Esophagus squamous epithelium (tissue), 5 donors: ENCODE data around the gene TCTN2. TPM values are rescaled to one million over a fixed set of nuclear protein-coding genes. Genes with fewer than 3 reads are reported as not detected.

Source experiments
- DNase-seq: peaks from one replicate; lab custom pipeline; 2025; lab: John Stamatoyannopoulos, UW
- H3K27ac ChIP-seq, 4 donors: fragments of 200-600 bp; sonication (generic); one replicate each; pipeline ENCODE4 v1.5.1; 2016 to 2019; ENCODE audit warnings: mild to moderate bottlenecking in 1 of 4
- H3K27me3 ChIP-seq, 4 donors: fragments of 200-600 bp; sonication (generic); 1 replicate in 3 of 4; 2 replicates in 1 of 4; pipeline versions ENCODE4 v1.5.1 to v1.6.0; 2017 to 2021; ENCODE audit warnings: antibody characterized with exemption in 1 of 4
- H3K36me3 ChIP-seq, 3 donors: fragments of 200-600 bp; sonication (generic); one replicate each; pipeline ENCODE4 v1.5.1; 2016 to 2019
- H3K4me1 ChIP-seq, 3 donors: fragments of 200-600 bp; sonication (generic); one replicate each; pipeline ENCODE4 v1.5.1; 2017 to 2019
- H3K4me3 ChIP-seq, 4 donors: fragments of 200-600 bp; sonication (generic); 1 replicate in 3 of 4; 2 replicates in 1 of 4; pipeline ENCODE4 v1.5.1; 2016 to 2019; ENCODE audit warnings: mild to moderate bottlenecking in 2 of 4, moderate library complexity in 1 of 4
- H3K9me3 ChIP-seq, 3 donors: fragments of 200-600 bp; sonication (generic); one replicate each; pipeline ENCODE4 v1.5.1; 2016 to 2019
- CTCF ChIP-seq, 6 experiments: fragments of 450-650 bp in 4 of 6; fragments of 200-600 bp in 2 of 6; sonication (generic) in 2 of 6; IDR thresholded peaks; one replicate each; pipeline ENCODE4 v1.5.1; 2016 to 2019; ENCODE audit warnings: antibody characterized with exemption in 6 of 6, mild to moderate bottlenecking in 4 of 6, moderate library complexity in 4 of 6
- POLR2A ChIP-seq, 4 donors: fragments of 450-650 bp; IDR thresholded peaks; one replicate each; pipeline ENCODE4 v1.6.1; 2017; ENCODE audit warnings: antibody characterized with exemption in 4 of 4, mild to moderate bottlenecking in 4 of 4, moderate library complexity in 3 of 4
- WGBS, 2 donors: methylation state at CpG; one replicate each; pipeline ENCODE4 v1.1.5; 2018; 5-methylcytosine and 5-hydroxymethylcytosine counted together
- intact Hi-C: fragments of 100-400 bp; cut with DNase I; formaldehyde crosslinking; loops from one replicate; pipeline ENCODE4 v1.15.0; 2022
- total RNA-seq, 4 donors: library from RNA; depleted of rRNA; stranded (reverse); fragments of >200 nt; gene quantifications; one replicate each; pipeline ENCODE4 v1.1.0, GENCODE V29; 2016
- donor health status: DM: yes; HTN: yes; CAD: no.

The TCTN2 gene
- total RNA-seq, 4 donors from 2014 or later, result 3.0 to 5.9 (median 3.2) TPM

- Histone ChIP-seq H3K4me1 (peaks cover 0 to under 1% (median 0%) of the 10 kb centered on the region in 3 donors), H3K27me3 (no peaks in the 10 kb centered on the region), H3K4me3 (no peak overlapping the region), H3K36me3 (peaks cover 0 to 69% (median 0%) of the 10 kb centered on the region in 3 donors), H3K27ac (no peak overlapping the region), H3K9me3 (no peaks in the 10 kb centered on the region)
- intact Hi-C loops, result no loop called here
- WGBS, 2 donors, result 60 to 81% methylated on average over 3 of the region's 3 CpGs
- TF ChIP-seq CTCF (IDR thresholded peaks at IDR 0.05) (no peak), POLR2A (IDR thresholded peaks at IDR 0.05) (no peak)
- no peak for DNase-seq
Measured at GRCh38 chr12:123705935-123706334, 35.0 kb downstream of the TCTN2 start.

- intact Hi-C loops, result no loop called here
- H3K27me3 ChIP-seq, result no peaks in the 10 kb centered on the region
- H3K9me3 ChIP-seq, result no peaks in the 10 kb centered on the region
- no peak overlapping the region for H3K4me3 ChIP-seq
- H3K4me1 ChIP-seq, result peaks cover 0 to 8% (median 0%) of the 10 kb centered on the region in 3 donors
- TF ChIP-seq POLR2A (IDR thresholded peaks at IDR 0.05), result no peak
- TF ChIP-seq CTCF (IDR thresholded peaks at IDR 0.05), result no peak
- H3K27ac ChIP-seq, result no peak overlapping the region
- WGBS, 2 donors, result 89 to 92% methylated on average over 4 of the region's 4 CpGs
- peaks cover 0 to 53% (median 0%) of the 10 kb centered on the region in 3 donors for H3K36me3 ChIP-seq
- DNase-seq, result no peak
Measured at GRCh38 chr12:123707466-123707865, 36.6 kb downstream of the TCTN2 start.

- H3K9me3 ChIP-seq, result no peaks in the 10 kb centered on the region
- peaks cover 12 to 37% (median 18%) of the 10 kb centered on the region in 3 donors for H3K4me1 ChIP-seq
- peak overlapping the region; percentile 61 to 88 (median 79) for H3K27ac ChIP-seq
- intact Hi-C loops, result no loop called here
- peak overlapping the region; percentile 78 to 100 (median 89) for H3K4me3 ChIP-seq
- 1% methylated on average over 9 to 13 of the region's 26 CpGs for WGBS, 2 donors
- no peak for DNase-seq
- H3K27me3 ChIP-seq, result no peaks in the 10 kb centered on the region
- TF ChIP-seq POLR2A (IDR thresholded peaks at IDR 0.05) (no peak), CTCF (IDR thresholded peaks at IDR 0.05) (no peak)
- peaks cover 0 to 2% (median 0%) of the 10 kb centered on the region in 3 donors for H3K36me3 ChIP-seq
Measured at GRCh38 chr12:123712780-123713319, 41.9 kb downstream of the TCTN2 start.

- no peak for DNase-seq
Measured at GRCh38 chr12:123713398-123713797, 42.5 kb downstream of the TCTN2 start.

More at GRCh38 chr12:123713398-123713797, 42.5 kb downstream of the TCTN2 start:
- 18 to 20% methylated on average over 6 of the region's 6 CpGs for WGBS, 2 donors
- intact Hi-C loops, result no loop called here
- peak overlapping the region; percentile 78 to 100 (median 89) for H3K4me3 ChIP-seq
- H3K9me3 ChIP-seq, result no peaks in the 10 kb centered on the region
- TF ChIP-seq POLR2A (IDR thresholded peaks at IDR 0.05) (no peak), CTCF (IDR thresholded peaks at IDR 0.05) (no peak)
- H3K4me1 ChIP-seq, result peaks cover 12 to 37% (median 18%) of the 10 kb centered on the region in 3 donors
- no peaks in the 10 kb centered on the region for H3K27me3 ChIP-seq
- H3K36me3 ChIP-seq, result no peaks in the 10 kb centered on the region
- peak overlapping the region in 2 of 4 donors; percentile 61 to 88 for H3K27ac ChIP-seq
